SK-N-SH (cell line): ENCODE measurements around the gene CHI3L2. TPM values are rescaled to one million over a fixed set of nuclear protein-coding genes. Genes with fewer than 3 reads are reported as not detected.
A peak's percentile ranks its signal among the peaks of the same experiment; 100 is the strongest.

ENCODE experiments used
- CTCF ChIA-PET: fragments of 300-600, 350-600 bp; formaldehyde crosslinking; extraction: SDS; loops from one replicate; lab custom pipeline; 2021; lab: Yijun Ruan, JAX
- POLR2A ChIA-PET: fragments of 350-600 bp; sonication (Branson Sonifier 250); formaldehyde crosslinking; extraction: SDS; loops from one replicate; lab custom pipeline; 2020; ENCODE audit warnings: antibody characterized with exemption, inconsistent platforms; lab: Yijun Ruan, JAX
- DNase-seq: peaks from one replicate; pipeline ENCODE4 v3.0.0; 2012
- H2AFZ ChIP-seq: fragments of 200-600 bp; sonication (generic); 2 replicates; pipeline ENCODE4 v1.8.1; 2016; ENCODE audit warnings: antibody characterized with exemption, mild to moderate bottlenecking, low read depth
- H3F3A ChIP-seq: fragments of 200-600 bp; sonication (generic); replicated peaks from 2 replicates; pipeline ENCODE3; 2016; ENCODE audit warnings: antibody characterized with exemption, mild to moderate bottlenecking; ENCODE audit not compliant: insufficient read depth
- H3K27ac ChIP-seq, 2 experiments: fragments of 200-500 bp in 1 of 2; fragments of 200-600 bp in 1 of 2; sonication (Bioruptor generic) in 1 of 2; sonication (generic), shearing (Covaris generic) in 1 of 2; 2 replicates each; pipeline versions ENCODE4 v1.5.1 to v1.6.1; 2014 to 2016; ENCODE audit warnings: low read depth in 2 of 2, inconsistent platforms in 1 of 2, low read length in 1 of 2, mild to moderate bottlenecking in 1 of 2, mixed read lengths in 1 of 2
- H3K27me3 ChIP-seq: fragments of 200-600 bp; sonication (generic), shearing (Covaris generic); 2 replicates; pipeline ENCODE4 v1.6.1; 2016; ENCODE audit warnings: mixed run types; ENCODE audit not compliant: insufficient read depth
- H3K36me3 ChIP-seq, 2 experiments: fragments of 200-500 bp in 1 of 2; fragments of 200-600 bp in 1 of 2; sonication (Bioruptor generic) in 1 of 2; sonication (generic) in 1 of 2; replicated peaks in 1 of 2; 2 replicates each; pipeline versions ENCODE3 to v1.5.1; 2014 to 2016; ENCODE audit warnings: low read length in 1 of 2, mild to moderate bottlenecking in 1 of 2; ENCODE audit not compliant: insufficient read depth in 2 of 2, control insufficient read depth in 1 of 2
- H3K4me1 ChIP-seq, 2 experiments: fragments of 200-500 bp in 1 of 2; fragments of 200-600 bp in 1 of 2; sonication (Bioruptor generic) in 1 of 2; sonication (generic), shearing (Covaris generic) in 1 of 2; 2 replicates each; pipeline versions ENCODE4 v1.5.1 to v1.6.1; 2014 to 2016; ENCODE audit warnings: low read depth in 1 of 2, low read length in 1 of 2, mixed run types in 1 of 2; ENCODE audit not compliant: insufficient read depth in 2 of 2, control insufficient read depth in 1 of 2
- H3K4me2 ChIP-seq: fragments of 200-600 bp; sonication (generic), shearing (Covaris generic); 2 replicates; pipeline ENCODE4 v1.6.1; 2017; ENCODE audit warnings: mixed run types
- H3K4me3 ChIP-seq, 2 experiments: fragments of 200-500 bp in 1 of 2; fragments of 200-600 bp in 1 of 2; sonication (Bioruptor generic) in 1 of 2; sonication (generic), shearing (Covaris generic) in 1 of 2; 2 replicates each; pipeline versions ENCODE4 v1.5.1 to v1.8.1; 2014 to 2016; ENCODE audit warnings: low read depth in 2 of 2, inconsistent platforms in 1 of 2, low read length in 1 of 2, mild to moderate bottlenecking in 1 of 2, mixed read lengths in 1 of 2, moderate library complexity in 1 of 2
- H3K79me2 ChIP-seq: fragments of 200-600 bp; sonication (generic); 2 replicates; pipeline ENCODE4 v1.8.1; 2017; ENCODE audit warnings: mild to moderate bottlenecking; ENCODE audit not compliant: insufficient read depth
- H3K9ac ChIP-seq: fragments of 200-600 bp; sonication (generic); 2 replicates; pipeline ENCODE4 v1.6.1; 2017; ENCODE audit warnings: mixed run types
- H3K9me2 ChIP-seq: fragments of 200-600 bp; sonication (generic); 2 replicates; pipeline ENCODE4 v1.6.1; 2017; ENCODE audit warnings: mixed run types
- H3K9me3 ChIP-seq: fragments of 200-600 bp; sonication (generic); 2 replicates; pipeline ENCODE4 v1.6.1; 2017; ENCODE audit warnings: mixed run types, mild to moderate bottlenecking, moderate library complexity
- H4K20me1 ChIP-seq: fragments of 200-600 bp; sonication (generic); 2 replicates; pipeline ENCODE4 v1.6.1; 2017; ENCODE audit warnings: mild to moderate bottlenecking, mixed run types; ENCODE audit not compliant: insufficient read depth
- ELF1 ChIP-seq: IDR thresholded peaks from 2 replicates; pipeline ENCODE4 v1.4.0; 2012
- EZH2phosphoT487 ChIP-seq: fragments of 200-600 bp; sonication (generic); IDR thresholded peaks from 2 replicates; pipeline ENCODE4 v1.6.1; 2017; ENCODE audit warnings: low read depth, mixed run types, mild to moderate bottlenecking, antibody characterized with exemption, moderate library complexity, borderline replicate concordance
- FOSL2 ChIP-seq: IDR thresholded peaks from 2 replicates; pipeline ENCODE4 v1.4.0; 2012; ENCODE audit warnings: low read depth, mild to moderate bottlenecking, moderate library complexity, borderline replicate concordance
- FOXJ3 ChIP-seq: sonication (generic); formaldehyde crosslinking; IDR thresholded peaks from 2 replicates; pipeline ENCODE4 v1.5.1; 2020; ENCODE audit warnings: mild to moderate bottlenecking, missing genetic modification reagents
- GABPA ChIP-seq: IDR thresholded peaks from 2 replicates; pipeline ENCODE4 v1.4.0; 2012; ENCODE audit warnings: low read depth, mild to moderate bottlenecking
- MEF2A ChIP-seq: IDR thresholded peaks from 2 replicates; pipeline ENCODE4 v1.4.0; 2012; ENCODE audit warnings: low read depth, borderline replicate concordance
- NRF1 ChIP-seq: IDR thresholded peaks from 2 replicates; pipeline ENCODE4 v1.6.1; 2012; ENCODE audit warnings: low read depth, mild to moderate bottlenecking, low read length
- RAD21 ChIP-seq: IDR thresholded peaks from 2 replicates; pipeline ENCODE4 v1.6.1; 2012; ENCODE audit warnings: mild to moderate bottlenecking, low read length
- RCOR1 ChIP-seq: fragments of 150-350 bp; IDR thresholded peaks from 2 replicates; pipeline ENCODE4 v1.6.1; 2017; ENCODE audit warnings: antibody characterized with exemption, low read length
- RXRA ChIP-seq: IDR thresholded peaks from 2 replicates; pipeline ENCODE4 v1.4.0; 2012; ENCODE audit warnings: low read depth, mild to moderate bottlenecking, borderline replicate concordance
- TAF1 ChIP-seq: IDR thresholded peaks from 2 replicates; pipeline ENCODE4 v1.6.1; 2012; ENCODE audit warnings: low read depth, mild to moderate bottlenecking, low read length, moderate library complexity, borderline replicate concordance
- WGBS: methylation state at CpG from one replicate; pipeline ENCODE4 v1.1.6; 2017; ENCODE audit warnings: low lambda C conversion rate; 5-methylcytosine and 5-hydroxymethylcytosine counted together
- polyA plus RNA-seq, 3 experiments: library from polyadenylated mRNA; depleted of rRNA; stranded (reverse); fragments of >200 nt; gene quantifications; 2 replicates each; pipeline ENCODE4 v1.2.3, GENCODE V29; 2012
- TF ChIP-seq, protein P1 (sequence below): IDR thresholded peaks from 2 replicates; pipeline ENCODE4 v1.4.0; 2012; ENCODE audit warnings: low read depth, borderline replicate concordance
- TF ChIP-seq, protein P2 (sequence below): fragments of 150-350 bp; IDR thresholded peaks from 2 replicates; pipeline ENCODE4 v1.6.1; 2017; ENCODE audit warnings: antibody characterized with exemption, low read length, low read depth, borderline replicate concordance
- TF ChIP-seq, protein P3 (sequence below): IDR thresholded peaks from 2 replicates; pipeline ENCODE4 v1.6.1; 2012; ENCODE audit warnings: mild to moderate bottlenecking, low read depth, low read length, moderate library complexity
- TF ChIP-seq, protein P4 (sequence below): fragments of 150-350 bp; IDR thresholded peaks from 2 replicates; pipeline ENCODE4 v1.6.1; 2016; ENCODE audit warnings: mild to moderate bottlenecking, low read depth, low read length

The CHI3L2 gene
- polyA plus RNA-seq, 1 of the 3 experiments (the other 2 are of a cell fraction): 0.92 TPM

DNA sequence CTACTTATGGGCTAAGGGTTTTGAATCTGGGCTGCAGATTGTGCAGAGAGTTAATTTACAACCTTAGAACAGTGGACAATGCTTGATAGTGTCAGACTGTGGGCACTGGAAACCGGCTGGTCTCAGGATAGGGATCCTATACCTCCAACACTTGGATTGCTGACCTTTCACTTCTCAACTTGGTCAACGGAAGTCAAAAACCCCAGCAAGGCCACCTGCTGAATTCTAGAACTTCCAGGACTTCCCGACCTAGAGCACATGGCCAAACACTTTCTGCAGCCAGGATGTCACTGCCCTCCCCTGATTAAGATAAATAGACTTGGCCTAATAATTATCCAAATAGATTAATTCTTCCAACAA is 26.7 kb upstream of the CHI3L2 start:
- ChIA-PET POLR2A (no interaction called here), CTCF (interaction anchor here (0.9 to 1.0 kb wide), 2 partner anchors 13 to 22 kb away, joined by 3 to 4 read pairs; no protein-coding TSS in a partner anchor)
- Histone ChIP-seq H3K27ac (no peak overlapping the region), H3K9me3 (no peaks in the 10 kb centered on the region), H3K27me3 (no peaks in the 10 kb centered on the region), H2AFZ (no peak overlapping the region), H3K9me2 (no peaks in the 10 kb centered on the region), H3K4me1 (no peaks in the 10 kb centered on the region; a peak in 1 of 4 replicates), H3K4me2 (no peak overlapping the region), H3K4me3 (no peak overlapping the region), H3K36me3 (no peaks in the 10 kb centered on the region)
- DNase-seq: no peak
- WGBS: 70% methylated on average over 3 of the region's 3 CpGs
- TF ChIP-seq NRF1: no peak
- TF ChIP-seq FOSL2: no peak
- TF ChIP-seq, protein P1, sequence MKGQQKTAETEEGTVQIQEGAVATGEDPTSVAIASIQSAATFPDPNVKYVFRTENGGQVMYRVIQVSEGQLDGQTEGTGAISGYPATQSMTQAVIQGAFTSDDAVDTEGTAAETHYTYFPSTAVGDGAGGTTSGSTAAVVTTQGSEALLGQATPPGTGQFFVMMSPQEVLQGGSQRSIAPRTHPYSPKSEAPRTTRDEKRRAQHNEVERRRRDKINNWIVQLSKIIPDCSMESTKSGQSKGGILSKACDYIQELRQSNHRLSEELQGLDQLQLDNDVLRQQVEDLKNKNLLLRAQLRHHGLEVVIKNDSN: no peak
- TF ChIP-seq RXRA: no peak
- TF ChIP-seq MEF2A: no peak
- no peak for TF ChIP-seq FOXJ3 (CRISPR knock-in tag)
- TF ChIP-seq, all 33 proteins: peak for 0
- Histone ChIP-seq H3K79me2 (no peaks in the 10 kb centered on the region), H4K20me1 (no peaks in the 10 kb centered on the region), H3K9ac (no peak overlapping the region), H3F3A (no peaks in the 10 kb centered on the region)

DNA sequence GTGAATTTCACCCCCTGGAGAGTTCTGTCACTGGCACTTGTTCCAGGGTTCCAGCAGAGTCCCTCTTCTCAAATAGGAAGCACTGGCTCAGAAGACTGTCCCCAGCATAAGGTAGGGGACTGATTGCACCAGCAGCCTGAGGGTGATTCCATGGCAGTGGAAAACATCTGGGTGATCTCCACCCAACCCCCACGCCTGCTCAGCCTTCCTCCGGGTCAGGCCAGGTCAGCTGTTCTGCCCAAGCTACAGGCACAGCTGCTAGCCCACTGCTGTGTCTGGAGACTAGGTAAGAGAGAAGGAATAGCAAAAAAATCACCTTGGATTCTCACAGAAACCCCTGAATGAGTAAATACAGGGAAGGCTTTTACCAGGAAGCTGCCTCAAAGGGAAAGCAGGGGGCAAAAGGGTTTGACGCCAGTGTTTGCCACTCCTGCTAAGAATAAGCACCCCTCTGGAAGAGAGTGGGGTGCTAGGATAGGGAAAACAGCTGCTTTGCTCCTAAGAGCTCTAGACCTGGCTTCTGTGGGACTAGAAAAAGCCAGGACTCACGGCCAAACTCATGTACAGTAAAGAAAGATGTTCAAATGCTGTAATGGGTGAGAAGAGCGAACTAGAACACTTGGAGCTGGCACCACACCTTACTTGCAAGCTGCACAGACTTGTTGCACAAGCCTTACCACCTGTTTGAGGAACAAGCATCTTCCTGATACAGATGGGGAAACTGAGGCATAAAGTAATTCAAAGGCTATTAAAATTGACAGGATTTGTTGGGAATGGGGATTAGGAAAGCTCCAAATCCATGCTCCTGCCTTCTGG is 26.0 kb upstream of the CHI3L2 start:
- ChIA-PET CTCF (interaction anchor here (0.9 to 1.4 kb wide), 3 partner anchors 14 to 199 kb away, joined by 3 to 4 read pairs (median 4); no protein-coding TSS in a partner anchor), POLR2A (no interaction called here)

More for the DNA sequence above, 26.0 kb upstream of the CHI3L2 start:
- Histone ChIP-seq H3K4me3 (no peak overlapping the region), H3K79me2 (no peaks in the 10 kb centered on the region), H3F3A (no peaks in the 10 kb centered on the region), H3K27me3 (no peaks in the 10 kb centered on the region), H4K20me1 (no peaks in the 10 kb centered on the region), H3K9me3 (no peaks in the 10 kb centered on the region), H2AFZ (no peak overlapping the region), H3K27ac (no peak overlapping the region), H3K4me1 (no peaks in the 10 kb centered on the region; a peak in 1 of 4 replicates), H3K9me2 (no peaks in the 10 kb centered on the region), H3K36me3 (no peaks in the 10 kb centered on the region), H3K4me2 (no peak overlapping the region), H3K9ac (no peak overlapping the region)
- peak; percentile 51 for DNase-seq
- TF ChIP-seq FOSL2 (no peak), MEF2A (no peak), EZH2phosphoT487 (no peak), TAF1 (no peak), GABPA (no peak), RAD21 (no peak), RCOR1 (no peak), FOXJ3 (CRISPR knock-in tag) (no peak), ELF1 (no peak)
- TF ChIP-seq, protein P2, sequence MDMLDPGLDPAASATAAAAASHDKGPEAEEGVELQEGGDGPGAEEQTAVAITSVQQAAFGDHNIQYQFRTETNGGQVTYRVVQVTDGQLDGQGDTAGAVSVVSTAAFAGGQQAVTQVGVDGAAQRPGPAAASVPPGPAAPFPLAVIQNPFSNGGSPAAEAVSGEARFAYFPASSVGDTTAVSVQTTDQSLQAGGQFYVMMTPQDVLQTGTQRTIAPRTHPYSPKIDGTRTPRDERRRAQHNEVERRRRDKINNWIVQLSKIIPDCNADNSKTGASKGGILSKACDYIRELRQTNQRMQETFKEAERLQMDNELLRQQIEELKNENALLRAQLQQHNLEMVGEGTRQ: no peak
- TF ChIP-seq, protein P3, sequence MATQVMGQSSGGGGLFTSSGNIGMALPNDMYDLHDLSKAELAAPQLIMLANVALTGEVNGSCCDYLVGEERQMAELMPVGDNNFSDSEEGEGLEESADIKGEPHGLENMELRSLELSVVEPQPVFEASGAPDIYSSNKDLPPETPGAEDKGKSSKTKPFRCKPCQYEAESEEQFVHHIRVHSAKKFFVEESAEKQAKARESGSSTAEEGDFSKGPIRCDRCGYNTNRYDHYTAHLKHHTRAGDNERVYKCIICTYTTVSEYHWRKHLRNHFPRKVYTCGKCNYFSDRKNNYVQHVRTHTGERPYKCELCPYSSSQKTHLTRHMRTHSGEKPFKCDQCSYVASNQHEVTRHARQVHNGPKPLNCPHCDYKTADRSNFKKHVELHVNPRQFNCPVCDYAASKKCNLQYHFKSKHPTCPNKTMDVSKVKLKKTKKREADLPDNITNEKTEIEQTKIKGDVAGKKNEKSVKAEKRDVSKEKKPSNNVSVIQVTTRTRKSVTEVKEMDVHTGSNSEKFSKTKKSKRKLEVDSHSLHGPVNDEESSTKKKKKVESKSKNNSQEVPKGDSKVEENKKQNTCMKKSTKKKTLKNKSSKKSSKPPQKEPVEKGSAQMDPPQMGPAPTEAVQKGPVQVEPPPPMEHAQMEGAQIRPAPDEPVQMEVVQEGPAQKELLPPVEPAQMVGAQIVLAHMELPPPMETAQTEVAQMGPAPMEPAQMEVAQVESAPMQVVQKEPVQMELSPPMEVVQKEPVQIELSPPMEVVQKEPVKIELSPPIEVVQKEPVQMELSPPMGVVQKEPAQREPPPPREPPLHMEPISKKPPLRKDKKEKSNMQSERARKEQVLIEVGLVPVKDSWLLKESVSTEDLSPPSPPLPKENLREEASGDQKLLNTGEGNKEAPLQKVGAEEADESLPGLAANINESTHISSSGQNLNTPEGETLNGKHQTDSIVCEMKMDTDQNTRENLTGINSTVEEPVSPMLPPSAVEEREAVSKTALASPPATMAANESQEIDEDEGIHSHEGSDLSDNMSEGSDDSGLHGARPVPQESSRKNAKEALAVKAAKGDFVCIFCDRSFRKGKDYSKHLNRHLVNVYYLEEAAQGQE: no peak
- TF ChIP-seq, protein P4, sequence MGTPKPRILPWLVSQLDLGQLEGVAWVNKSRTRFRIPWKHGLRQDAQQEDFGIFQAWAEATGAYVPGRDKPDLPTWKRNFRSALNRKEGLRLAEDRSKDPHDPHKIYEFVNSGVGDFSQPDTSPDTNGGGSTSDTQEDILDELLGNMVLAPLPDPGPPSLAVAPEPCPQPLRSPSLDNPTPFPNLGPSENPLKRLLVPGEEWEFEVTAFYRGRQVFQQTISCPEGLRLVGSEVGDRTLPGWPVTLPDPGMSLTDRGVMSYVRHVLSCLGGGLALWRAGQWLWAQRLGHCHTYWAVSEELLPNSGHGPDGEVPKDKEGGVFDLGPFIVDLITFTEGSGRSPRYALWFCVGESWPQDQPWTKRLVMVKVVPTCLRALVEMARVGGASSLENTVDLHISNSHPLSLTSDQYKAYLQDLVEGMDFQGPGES: no peak
- WGBS: 74% methylated on average over 3 of the region's 5 CpGs
